ENCODE results near the gene GPC6.
"Not testable (repeated sequence)": the region's sequence is repeated elsewhere in the genome, so short reads cannot be mapped to it uniquely, and the experiment has no call there.

The GPC6 gene

DNA sequence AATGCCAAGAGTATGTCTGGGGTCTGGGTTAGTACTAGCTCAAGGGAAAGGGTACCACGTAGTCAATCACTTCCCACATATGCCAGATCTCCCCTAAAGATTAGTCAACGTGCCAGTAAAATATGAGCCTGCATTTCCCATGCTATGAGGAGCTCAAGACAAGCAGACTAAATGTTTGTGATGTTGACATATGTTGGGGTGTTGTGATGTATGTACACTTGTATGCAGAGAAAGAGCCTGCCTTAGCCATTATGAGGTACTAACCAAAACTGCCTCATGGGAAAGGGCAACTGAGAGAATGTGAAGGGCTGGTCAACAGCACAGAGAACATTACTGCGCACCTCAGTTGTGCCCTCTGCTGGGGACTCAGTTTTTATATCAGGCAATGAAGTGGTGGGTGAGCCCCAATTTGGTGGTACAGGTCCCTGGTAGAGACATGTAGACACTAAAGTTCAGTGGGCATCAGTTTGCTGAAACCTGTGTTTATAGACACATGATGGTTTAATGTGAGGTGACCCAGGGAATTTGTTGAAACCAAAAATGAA, 965.9 kb downstream of the GPC6 start:
- no peak for DNase-seq

DNA sequence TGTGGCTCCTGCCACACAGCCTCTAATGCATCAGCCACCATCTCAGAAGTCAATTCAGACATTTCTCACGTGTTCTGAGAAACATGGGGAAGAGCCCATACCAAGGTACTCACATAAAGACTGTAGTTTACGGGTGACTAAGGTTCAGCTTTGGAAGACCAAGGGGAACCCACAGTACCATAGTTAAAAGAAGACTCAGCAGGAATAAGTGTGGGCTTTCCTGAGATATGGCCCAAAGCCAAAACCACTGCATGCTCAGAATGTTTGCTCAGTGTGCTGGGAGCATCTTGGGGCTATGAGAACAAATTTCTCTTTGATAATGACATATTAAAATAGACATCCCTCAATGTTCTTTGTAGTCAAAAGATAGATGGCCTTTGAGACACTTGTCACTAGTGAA, 969.1 kb downstream of the GPC6 start:
- no peak for DNase-seq

DNA sequence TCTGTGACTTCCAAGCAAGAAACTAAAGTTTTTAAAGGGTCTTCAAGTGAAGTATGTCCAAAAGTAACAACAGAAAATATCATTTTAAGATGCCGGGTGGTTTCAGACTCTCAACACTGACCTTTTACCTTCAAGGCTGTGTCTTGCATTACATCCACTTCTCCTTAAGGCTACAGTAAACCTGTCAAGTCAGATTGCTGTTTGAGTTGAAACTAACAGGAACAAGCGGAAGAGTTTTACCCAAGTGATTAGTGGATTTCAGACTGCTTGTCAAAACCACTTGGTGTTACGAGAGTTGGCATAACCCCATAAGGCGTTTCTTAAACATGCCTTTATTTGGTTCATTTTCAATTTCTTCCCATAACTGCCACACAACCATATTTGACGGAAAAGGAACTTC, 969.8 kb downstream of the GPC6 start:
- DNase-seq: no peak

DNA sequence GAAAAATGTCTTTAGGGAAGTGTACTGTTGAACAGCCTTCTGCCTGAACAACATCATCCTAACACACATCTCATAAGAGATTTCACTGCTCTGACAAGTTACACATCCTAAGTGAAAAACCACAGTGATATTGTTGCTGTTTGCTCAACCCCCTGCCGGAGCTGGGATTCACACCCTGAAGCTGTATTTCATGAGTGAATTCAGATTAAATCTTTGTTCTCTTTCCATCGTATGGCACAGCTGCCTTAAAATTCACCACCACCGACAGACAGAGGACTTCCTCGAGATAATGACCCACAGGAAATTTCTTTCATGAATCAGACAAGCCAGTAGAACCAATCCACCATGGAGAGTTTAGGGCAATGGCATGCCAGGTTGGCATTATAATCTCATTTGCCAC, 972.1 kb downstream of the GPC6 start:
- no peak for DNase-seq

DNA sequence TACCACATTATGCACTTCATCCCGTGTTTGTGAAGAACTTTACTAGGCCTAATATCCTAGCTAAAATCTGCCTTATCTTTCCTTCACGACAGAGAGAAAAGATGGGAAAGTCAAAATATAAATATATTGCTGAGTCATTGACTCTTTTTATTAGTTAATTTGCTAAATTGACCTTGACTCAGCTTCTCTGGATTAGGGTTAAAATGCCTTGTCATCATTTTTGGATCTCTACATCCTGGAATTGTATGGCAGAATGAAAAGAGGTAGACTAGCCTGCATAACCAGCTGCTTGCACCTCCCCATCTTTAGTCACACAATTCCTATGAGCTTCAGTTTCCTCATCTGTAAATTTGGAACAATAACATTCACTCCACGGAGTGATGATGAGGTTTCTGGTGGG, 972.5 kb downstream of the GPC6 start:
- no peak for DNase-seq

DNA sequence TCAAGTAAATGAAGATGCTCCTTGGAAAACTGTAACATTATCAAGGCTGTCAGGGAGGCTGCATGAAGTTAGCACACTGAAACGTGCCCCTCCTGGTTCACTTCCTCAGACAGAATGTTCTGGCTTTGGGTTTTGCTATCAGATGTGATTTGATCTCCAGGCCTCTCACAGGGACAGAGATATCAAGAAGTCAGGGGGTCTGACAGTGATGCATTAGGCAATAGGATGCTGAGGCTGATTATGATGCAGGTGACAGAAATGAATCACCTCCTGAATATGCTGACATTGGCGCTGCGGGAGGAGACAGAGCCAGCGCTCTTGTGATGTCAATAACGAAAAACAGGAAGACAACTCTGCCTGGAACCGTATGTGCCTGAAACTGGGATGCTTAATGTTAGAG, 974.4 kb downstream of the GPC6 start:
- no peak for DNase-seq

DNA sequence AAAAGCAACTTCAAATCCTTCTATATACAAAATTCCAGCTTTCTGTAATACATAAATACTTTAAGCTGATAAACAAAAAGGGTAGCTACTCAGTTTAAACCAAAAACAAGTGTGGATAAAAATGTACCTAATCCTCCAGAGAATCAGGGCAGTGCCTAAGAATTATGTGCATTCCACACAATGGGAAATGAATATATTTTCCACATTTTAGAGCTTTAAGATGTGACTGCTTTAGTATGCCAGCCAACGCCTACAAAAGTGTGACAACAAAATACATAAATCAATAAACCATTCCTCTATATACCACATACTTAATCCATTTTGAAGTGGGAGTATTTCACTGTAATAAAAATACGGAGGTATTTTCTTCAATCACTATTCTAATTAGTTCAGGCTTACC, 977.6 kb downstream of the GPC6 start:
- no peak for DNase-seq

DNA sequence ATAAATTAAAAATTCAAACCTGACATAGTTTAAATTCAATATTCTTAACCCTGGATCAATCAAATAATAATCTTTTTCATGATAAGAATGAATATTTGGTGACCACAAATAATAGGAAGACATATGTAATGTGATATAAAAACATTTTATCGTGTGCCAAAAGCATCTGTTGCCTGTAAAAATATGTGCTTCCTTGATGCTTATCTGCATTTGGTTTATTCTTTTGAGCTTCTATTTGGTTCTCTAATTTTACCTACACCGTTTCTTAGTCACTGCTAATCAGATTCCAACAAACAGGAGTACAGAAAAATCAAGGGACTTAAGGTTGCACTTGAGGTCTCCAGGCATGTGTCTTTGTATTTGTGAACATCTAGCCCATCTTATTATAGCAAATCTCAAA, 978.3 kb downstream of the GPC6 start:
- DNase-seq: no peak

DNA sequence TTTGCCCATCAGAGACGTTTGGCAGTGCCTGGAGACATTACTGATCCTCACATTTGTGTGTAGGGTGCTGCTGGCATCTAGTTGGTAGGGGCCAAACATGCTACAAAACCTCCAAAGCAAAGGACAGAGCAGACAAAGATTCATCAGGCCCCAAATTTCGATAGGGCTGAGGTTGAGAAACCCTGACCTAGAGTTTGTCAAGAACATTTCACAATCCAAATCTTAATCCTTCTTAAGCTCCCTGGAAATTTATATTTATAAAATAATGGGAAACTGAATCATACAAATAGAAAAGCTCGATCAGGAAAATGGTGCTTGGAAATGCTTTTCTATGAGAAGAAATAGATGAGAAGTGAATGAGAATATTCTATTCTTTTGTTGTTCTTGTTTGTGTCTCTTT, 979.3 kb downstream of the GPC6 start:
- no peak for DNase-seq

DNA sequence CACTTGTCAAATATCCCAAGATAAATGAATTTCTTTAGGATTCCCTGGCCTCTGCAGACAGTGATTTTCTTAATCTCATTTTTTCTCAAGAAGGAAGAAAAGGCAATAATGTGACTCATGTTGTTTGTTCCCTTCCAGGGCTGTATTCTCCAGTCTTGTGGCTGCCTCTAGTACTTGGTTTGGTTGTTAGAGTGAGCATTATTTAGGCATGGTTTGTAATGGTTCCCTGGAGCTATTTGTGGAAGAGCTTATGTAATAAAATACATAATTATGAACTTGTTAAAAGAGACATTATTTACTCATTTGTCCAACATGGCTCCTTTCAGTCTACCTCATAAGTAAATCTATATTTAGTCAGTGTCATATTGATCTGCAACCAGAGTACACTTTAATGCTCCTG, 982.5 kb downstream of the GPC6 start:
- no peak for DNase-seq

DNA sequence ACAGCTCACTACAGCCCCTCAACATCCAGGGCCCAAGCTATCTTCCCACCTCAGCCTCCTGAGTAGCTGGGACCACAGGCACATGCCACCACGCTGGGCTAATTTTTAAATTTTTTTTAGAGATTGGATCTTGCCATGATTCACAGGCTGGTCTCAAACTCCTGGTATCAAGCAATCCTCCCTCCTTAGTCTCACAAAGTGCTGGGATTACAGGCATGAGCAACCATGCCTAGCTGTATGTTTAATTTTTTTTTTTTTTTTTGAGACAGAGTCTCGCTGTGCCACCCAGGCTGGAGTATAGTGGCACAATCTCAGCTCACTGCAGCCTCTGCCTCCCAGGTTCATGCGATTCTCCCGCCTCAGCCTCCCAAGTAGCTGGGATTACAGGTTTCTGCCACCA, 983.3 kb downstream of the GPC6 start:
- DNase-seq: not testable (repeated sequence)

DNA sequence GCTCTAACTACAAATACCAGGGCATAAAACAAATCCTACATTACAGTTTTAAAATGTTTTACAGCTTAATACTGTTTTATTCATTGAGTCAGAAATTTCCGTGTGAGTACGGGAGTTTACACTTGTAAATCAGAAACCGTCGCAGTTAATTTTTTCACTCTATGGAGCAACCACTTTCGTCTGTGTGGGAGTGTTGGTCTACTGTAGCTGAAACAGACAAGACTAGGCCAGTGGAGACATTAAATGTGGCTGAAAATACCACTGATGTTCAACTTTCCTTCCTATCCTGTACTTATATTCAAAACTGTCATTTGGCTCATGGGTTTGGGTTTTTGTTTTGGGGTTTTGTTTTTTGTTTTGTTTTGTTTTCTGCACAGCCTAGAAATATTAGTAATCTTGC, 984.2 kb downstream of the GPC6 start:
- no peak for DNase-seq

DNA sequence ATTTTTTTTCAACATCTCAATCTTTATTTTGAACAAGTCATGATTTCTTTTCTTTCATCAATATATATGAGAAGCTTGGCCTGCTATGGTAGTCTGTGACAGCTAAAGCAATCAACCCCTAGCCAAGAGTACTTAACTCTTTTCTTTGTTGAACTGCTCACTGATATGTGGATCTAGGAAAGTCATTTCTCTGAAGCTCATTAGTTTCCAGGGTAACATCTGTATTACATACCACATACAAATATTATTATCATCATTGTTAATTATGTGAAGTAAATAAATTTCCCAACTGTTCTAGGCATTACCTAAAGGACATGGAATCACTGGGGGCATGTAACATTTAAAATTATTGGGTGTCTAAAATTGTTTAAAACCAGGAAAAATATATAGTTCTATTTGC, 985.6 kb downstream of the GPC6 start:
- DNase-seq: no peak

DNA sequence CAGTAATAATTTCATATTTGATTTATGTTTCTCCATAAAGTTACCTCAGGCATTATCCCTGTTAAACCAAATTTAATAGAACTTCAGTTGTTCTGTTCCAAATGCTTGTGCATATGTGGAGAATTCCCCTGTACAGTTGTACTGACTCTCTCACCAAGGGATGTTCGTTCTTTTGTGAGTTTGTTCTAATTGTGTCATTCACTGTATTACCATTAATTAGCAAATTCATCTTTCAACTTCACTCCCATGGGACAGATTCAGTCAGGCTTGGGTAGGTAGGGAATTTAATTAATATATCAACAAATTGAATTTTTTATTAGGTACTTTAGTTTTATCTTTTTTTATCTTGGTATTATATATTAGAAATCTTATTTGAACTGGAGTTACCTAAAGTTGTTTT, 987.5 kb downstream of the GPC6 start:
- no peak for DNase-seq

DNA sequence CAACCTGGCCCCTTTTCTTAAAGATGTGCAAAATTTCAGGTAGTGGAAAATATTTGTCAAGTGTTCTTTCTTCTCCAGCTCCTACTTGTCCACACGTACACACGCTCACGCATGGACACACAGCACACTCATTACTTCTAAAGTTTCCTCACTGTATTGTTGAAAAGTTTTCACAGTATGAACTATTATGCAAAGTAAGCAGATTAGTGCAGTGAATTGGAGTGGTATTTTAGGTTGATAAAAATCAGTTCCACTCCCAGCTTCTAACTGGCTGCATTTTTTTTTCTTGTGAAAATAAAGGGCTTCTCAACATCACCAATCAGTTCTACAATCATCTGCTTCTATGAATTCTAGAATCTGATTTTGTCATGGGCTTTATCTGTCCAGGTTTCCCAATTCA, 988.4 kb downstream of the GPC6 start:
- no peak for DNase-seq

DNA sequence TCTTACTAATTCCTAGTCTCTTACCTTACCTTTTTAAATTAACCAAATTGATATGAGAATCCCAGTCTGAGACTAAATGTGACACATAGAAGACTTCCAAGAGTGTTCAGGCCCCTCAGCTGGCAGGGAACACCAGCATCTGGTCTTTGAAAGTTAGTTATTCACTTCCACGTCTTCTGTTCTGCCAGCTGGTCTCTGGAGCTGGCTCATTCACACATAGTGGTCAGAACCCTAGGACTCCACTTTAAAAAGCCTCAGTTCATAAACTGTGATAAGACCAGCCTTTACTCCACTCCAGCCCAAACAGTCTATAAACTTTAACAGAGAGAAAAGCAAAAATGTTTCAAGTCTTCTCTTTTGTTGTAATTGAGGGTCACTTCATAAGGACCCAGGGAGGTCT, 989.9 kb downstream of the GPC6 start:
- no peak for DNase-seq

DNA sequence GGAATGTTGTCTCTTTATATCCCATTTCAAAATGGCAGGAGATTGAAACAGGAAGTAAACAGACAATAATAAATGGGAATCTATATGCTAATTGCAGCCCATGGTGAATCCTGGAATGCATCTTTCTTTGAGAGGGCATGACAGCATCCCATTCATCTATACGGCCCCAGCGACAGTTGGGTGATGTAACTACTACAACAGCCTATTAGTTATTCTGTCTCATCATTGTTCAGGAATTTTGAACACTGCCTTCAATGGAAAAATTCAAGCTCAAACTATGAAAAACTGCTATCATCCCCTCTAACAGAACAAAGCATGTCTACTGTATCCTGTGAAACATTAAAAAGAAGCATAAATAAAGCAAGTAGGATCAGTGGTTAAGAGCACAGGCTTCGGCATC, 990.8 kb downstream of the GPC6 start:
- no peak for DNase-seq

DNA sequence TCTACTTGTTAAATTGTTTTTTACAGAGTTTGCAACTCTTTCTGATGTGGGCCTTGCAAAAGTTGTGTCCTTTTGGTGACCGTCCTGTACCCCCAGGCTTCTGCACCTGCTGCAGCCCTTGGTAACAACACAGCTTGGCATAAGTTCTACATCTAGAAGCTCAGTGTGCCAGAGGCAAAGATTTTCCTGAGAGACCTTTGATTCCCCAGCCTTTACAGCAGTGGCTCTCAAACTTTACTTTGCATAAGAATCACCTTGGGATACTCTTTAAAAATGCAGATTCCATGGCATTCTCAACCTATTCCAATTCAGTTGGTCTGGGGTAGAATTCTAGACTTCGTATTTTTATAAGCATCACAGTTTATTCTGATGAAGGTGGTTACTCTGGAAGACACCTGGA, 991.9 kb downstream of the GPC6 start:
- DNase-seq: no peak

DNA sequence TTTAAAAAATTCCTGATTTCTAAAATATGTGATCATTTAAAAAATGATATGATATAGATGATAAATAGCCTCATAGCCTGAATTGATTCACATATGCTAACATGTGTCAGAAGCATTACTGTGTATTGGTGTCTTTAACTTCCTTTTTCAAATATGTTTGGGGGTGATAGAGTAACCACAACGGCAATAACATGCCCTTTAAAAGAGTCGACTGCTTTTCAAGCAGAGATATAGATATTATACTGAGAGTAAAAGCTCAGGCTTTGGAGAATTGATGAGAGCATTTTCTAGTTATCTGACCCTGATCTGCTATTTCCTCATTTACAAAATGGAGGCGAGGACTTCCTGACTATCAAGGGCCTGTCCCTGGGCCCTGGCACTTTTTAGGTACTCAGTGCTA, 992.3 kb downstream of the GPC6 start:
- DNase-seq: no peak

DNA sequence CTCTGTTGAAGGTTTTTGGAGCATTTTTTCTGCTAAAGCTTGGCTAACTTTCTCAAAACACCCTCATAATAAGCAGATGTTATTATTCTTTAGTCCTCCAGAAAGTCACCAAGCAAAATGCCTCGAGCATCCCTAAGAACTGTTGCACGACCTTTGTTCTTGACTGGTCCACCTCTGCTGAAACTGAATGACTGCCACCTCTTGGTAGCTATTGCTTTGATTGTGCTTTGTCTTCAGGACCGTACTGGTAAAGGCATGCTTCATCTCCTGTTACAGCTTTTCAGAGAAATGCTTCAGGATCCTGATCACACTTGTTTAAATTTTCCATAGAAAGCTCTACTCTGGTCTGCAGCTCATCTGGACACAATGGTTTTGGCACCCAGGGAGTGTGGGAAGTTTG, 998.1 kb downstream of the GPC6 start:
- DNase-seq: no peak

DNA sequence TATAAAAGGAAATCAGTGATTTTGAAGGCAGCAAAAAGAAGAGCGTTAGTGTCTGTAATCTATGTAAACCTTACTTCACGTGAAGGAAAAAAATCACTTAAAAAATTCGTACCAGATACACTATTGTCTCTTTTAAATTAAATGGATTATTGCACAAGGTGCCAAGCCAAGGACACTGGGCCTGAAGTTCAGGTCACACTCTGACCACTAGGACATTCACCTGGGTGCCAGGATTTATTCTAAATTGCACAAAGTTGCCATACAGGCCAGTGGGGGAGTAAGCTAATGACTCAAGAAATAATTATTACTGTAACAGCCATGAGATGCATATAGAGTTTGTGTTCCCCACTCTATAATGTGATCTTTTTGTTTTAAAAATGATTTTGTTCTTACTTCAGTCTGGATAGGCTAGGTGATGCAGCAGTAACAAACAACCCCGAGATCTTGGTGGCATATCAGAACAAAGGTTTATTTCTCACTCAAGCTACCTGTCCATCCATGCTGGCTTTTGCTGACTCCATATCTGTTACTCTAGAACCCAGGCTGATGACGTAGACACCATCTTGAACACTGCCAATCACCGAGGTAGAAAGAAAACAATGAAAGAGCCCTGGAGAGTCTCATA, 1000.8 kb downstream of the GPC6 start:
- no peak for DNase-seq

DNA sequence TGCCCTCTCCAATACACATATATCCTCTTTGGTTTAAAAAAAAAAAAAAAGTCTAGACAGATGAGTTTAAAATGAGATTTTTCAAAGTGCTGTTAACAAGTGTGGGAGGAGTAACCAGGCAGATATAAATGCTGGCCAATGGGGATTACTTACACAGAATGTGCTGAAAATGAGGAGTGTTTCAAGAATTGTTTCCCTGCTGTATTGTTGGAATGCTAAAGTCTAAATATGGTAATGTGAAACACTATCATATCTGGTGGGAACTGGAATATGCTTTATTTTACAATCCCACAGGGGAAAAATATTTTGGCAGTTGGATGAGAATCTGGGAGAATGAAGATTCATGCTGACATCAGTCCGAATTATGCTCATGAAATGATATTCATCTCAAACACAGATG, 1002.2 kb downstream of the GPC6 start:
- DNase-seq: no peak

DNA sequence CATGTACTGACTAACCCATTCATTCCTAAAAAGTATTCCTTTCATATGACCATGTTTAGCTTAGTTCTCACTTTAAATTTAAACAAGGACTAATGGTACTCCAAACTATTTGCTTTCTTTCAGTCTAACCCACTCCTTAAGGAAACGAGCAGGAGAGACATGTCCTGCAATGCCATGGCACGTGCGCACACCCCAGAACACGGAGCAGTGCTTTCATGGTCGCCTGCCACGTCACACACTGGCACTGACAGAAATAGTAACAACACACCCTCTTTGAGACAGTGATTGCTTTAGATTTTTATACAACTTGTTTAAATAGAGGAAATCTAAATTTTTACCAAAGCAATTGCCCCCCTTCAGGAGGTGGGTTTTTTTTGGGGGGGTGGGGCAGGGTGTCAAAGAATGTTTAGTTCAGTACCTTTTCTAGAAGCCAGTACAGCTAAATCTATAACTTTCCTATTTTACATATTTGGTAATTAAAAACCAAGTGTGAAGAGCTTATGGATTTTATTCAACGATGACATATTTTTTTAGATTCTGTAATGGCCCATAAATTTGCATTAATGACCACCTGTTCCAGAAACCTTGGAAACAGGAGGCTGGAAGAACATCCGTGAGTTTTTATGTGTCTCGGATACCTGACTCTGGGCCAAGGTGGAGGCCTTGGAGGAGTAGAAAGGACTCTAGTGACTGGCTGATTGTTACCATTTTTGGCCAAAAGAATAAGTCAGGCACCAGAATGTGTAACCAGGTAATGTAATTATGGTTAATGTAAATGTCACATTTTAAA, 1005.7 kb downstream of the GPC6 start:
- no peak for DNase-seq

DNA sequence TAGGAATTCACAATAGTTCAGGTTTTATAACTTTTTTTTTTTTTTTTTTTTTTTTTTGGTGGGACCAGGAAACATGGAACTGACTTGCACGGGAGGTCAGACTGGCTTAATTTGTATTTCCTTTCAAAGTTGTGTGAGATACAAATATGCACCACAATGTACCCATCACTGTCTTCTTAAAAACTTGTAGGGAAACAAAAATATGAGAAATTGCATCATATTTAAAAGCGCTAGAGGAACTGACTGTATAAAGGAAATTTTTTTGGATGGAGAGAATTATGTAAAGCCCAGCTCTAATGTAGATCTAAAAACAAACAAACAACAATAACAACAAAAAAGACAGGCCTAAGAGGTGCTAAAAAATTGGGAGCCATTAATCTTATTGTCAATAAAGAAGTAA, 1006.3 kb downstream of the GPC6 start:
- no peak for DNase-seq

DNA sequence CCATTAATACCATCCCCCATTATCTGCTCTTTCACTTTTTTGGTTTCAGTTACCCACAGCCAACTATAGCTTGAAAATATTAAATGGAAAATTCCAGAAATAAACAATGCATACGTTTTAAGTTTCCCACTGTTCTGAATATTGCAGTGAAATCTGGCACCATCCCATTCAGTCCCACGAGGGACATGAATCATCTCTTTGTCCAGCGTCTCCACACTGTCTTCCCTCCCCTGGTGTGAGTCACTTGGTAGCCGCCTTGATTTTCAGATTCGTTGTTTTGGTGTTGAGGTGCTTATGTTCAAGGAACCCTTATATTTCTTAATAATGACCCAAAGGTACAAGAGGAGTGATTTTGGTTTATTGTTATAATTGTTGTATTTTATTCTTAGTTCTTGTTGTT, 1006.8 kb downstream of the GPC6 start:
- no peak for DNase-seq

Data from activated naive CD4-positive, alpha-beta T cell (primary cell).